ENCODE results near the gene GPR35. TPM values are rescaled to one million over a fixed set of nuclear protein-coding genes. Genes with fewer than 3 reads are reported as not detected.
"Not testable (repeated sequence)": the region's sequence is repeated elsewhere in the genome, so short reads cannot be mapped to it uniquely, and the experiment has no call there.

The GPR35 gene
- total RNA-seq, 4 donors from 2014 or later, result 0.51 to 7.9 (median 1.7) TPM; not detected in 1

- Histone ChIP-seq H3K36me3 (no peaks in the 10 kb centered on the region), H3K4me3 (no peak overlapping the region), H3K27me3 (no peaks in the 10 kb centered on the region), H3K27ac (no peak overlapping the region), H3K9me3 (no peaks in the 10 kb centered on the region), H3K4me1 (no peaks in the 10 kb centered on the region)
- intact Hi-C loops (cut with DNase I; ENCODE audit: low total_unique reads), result no loop called here
- DNase-seq, result no peak
- TF ChIP-seq POLR2A (IDR thresholded peaks at IDR 0.05), result no peak
- TF ChIP-seq CTCF (IDR thresholded peaks at IDR 0.05), result no peak
Measured at GRCh38 chr2:240611601-240612210, 13.6 kb upstream of the GPR35 start.

DNA sequence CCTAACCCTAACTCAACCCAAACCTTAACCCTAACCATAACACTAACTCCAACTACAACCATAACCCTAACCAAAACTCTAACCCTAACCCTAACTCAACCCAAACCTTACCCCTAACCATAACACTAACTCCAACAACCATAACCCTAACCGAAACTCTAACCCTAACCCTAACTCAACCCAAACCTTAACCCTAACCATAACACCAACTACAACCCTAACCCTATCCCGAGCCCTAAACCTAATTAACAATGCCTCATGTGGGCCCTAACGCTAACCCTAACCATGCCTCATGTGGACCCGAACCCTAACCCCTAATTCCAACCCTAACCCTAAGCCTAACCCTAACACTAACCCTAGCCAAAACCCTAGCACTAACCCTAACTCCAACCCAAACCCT, 11.5 kb upstream of the GPR35 start:
- no peaks in the 10 kb centered on the region for H3K27me3 ChIP-seq
- H3K36me3 ChIP-seq, result no peaks in the 10 kb centered on the region
- H3K4me1 ChIP-seq, result no peaks in the 10 kb centered on the region
- DNase-seq, result no peak
- intact Hi-C loops (cut with DNase I; ENCODE audit: low total_unique reads), result no loop called here
- no peak overlapping the region for H3K4me3 ChIP-seq
- TF ChIP-seq CTCF (IDR thresholded peaks at IDR 0.05) (no peak), POLR2A (IDR thresholded peaks at IDR 0.05) (no peak)
- H3K27ac ChIP-seq, result no peak overlapping the region
- no peaks in the 10 kb centered on the region for H3K9me3 ChIP-seq

DNA sequence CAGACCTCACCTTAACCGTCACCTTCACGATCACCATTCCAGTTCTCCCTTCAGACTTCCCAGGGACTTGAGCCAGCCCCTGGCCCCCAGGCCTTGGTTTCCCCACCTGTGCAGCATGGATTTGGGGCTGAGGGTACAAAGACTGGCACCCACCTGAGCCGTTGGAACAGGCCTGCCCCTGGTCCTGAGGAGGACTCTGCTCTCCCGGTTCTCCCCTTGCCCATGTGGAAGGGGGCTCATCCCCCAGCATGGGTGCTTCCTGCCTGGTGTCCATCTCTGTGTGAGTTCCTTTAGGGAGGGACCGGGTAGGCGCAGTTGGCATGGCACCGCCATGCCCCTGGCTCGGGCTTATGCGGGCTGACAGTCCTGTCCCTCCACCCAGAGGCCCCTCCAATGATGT, 10.9 kb upstream of the GPR35 start:
- no peak overlapping the region for H3K27ac ChIP-seq
- no peaks in the 10 kb centered on the region for H3K4me1 ChIP-seq
- no peaks in the 10 kb centered on the region for H3K36me3 ChIP-seq
- DNase-seq, result no peak
- TF ChIP-seq CTCF (IDR thresholded peaks at IDR 0.05), result no peak
- TF ChIP-seq POLR2A (IDR thresholded peaks at IDR 0.05), result no peak
- no peaks in the 10 kb centered on the region for H3K27me3 ChIP-seq
- H3K4me3 ChIP-seq, result no peak overlapping the region
- intact Hi-C loops (cut with DNase I; ENCODE audit: low total_unique reads), result no loop called here
- no peaks in the 10 kb centered on the region for H3K9me3 ChIP-seq

DNA sequence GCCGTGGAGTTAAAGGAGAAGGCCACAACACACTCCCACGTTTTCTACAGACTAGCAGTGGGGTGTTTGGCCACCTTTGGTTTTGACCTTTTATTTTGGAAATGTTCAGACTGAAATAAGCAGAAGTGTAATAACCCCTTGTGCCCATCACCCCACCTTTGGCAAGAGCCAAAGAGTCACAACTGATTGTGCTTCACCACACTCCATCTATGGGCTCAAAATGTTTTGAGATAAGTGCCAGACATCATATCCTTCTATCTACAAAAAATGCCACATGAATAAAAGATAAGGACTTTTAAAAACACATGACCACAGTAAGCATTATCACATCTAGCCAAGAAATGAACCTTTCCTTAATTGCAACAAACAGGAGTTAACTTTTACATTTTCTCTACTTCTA, 9.9 kb upstream of the GPR35 start:
- no peak for DNase-seq
- no peaks in the 10 kb centered on the region for H3K9me3 ChIP-seq
- H3K27ac ChIP-seq, result no peak overlapping the region
- intact Hi-C loops (cut with DNase I; ENCODE audit: low total_unique reads), result no loop called here
- H3K36me3 ChIP-seq, result no peaks in the 10 kb centered on the region
- no peaks in the 10 kb centered on the region for H3K4me1 ChIP-seq
- no peaks in the 10 kb centered on the region for H3K27me3 ChIP-seq
- no peak overlapping the region for H3K4me3 ChIP-seq
- TF ChIP-seq CTCF (IDR thresholded peaks at IDR 0.05) (no peak), POLR2A (IDR thresholded peaks at IDR 0.05) (no peak)

GRCh38 chr2:240615820-240616547, 9.3 kb upstream of the GPR35 start:
- Histone ChIP-seq H3K27ac (no peak overlapping the region), H3K36me3 (no peaks in the 10 kb centered on the region), H3K27me3 (no peaks in the 10 kb centered on the region), H3K4me3 (no peak overlapping the region), H3K9me3 (no peaks in the 10 kb centered on the region), H3K4me1 (no peaks in the 10 kb centered on the region)
- peak in 1 of 2 donors; percentile 8 for DNase-seq
- no peak for TF ChIP-seq POLR2A (IDR thresholded peaks at IDR 0.05)
- TF ChIP-seq CTCF (IDR thresholded peaks at IDR 0.05), result no peak
- intact Hi-C loops (cut with DNase I; ENCODE audit: low total_unique reads), result no loop called here

GRCh38 chr2:240616860-240617666, 8.2 kb upstream of the GPR35 start:
- H3K27ac ChIP-seq; H3K9me3 ChIP-seq; DNase-seq; H3K4me3 ChIP-seq; H3K36me3 ChIP-seq; intact Hi-C loops (cut with DNase I; ENCODE audit: low total_unique reads); H3K27me3 ChIP-seq; H3K4me1 ChIP-seq: not testable (repeated sequence)
